OCI-LY1 (cell line): Measurements from ENCODE around the gene SHC1.

Source experiments
- H2AFZ ChIP-seq: fragments of 200-600 bp; sonication (generic), shearing (Covaris generic); 2 replicates; pipeline ENCODE4 v1.6.0; 2014; ENCODE audit warnings: antibody characterized with exemption, mild to moderate bottlenecking, low read length
- H3F3A ChIP-seq: fragments of 200-600 bp; sonication (generic), shearing (Covaris generic); 2 replicates; pipeline ENCODE4 v1.6.0; 2014; ENCODE audit warnings: mild to moderate bottlenecking, antibody characterized with exemption, low read length, moderate library complexity; ENCODE audit not compliant: insufficient read depth
- H3K27ac ChIP-seq: fragments of 200-600 bp; sonication (generic); 2 replicates; pipeline ENCODE4 v1.5.1; 2014; ENCODE audit warnings: low read length, mixed run types, mild to moderate bottlenecking, low read depth; ENCODE audit not compliant: poor library complexity, severe bottlenecking
- H3K27me3 ChIP-seq: fragments of 200-600 bp; sonication (generic); 2 replicates; pipeline ENCODE4 v1.6.0; 2014; ENCODE audit warnings: antibody characterized with exemption, mild to moderate bottlenecking, low read length, moderate library complexity; ENCODE audit not compliant: insufficient read depth
- H3K36me3 ChIP-seq: fragments of 200-600 bp; sonication (generic); 2 replicates; pipeline ENCODE4 v1.6.1; 2014; ENCODE audit warnings: mild to moderate bottlenecking, antibody characterized with exemption, low read length, moderate library complexity, mixed read lengths; ENCODE audit not compliant: insufficient read depth
- H3K4me1 ChIP-seq: fragments of 200-600 bp; sonication (generic); 2 replicates; pipeline ENCODE4 v1.5.1; 2014; ENCODE audit warnings: mild to moderate bottlenecking, low read length, moderate library complexity; ENCODE audit not compliant: insufficient read depth, severe bottlenecking
- H3K4me2 ChIP-seq: fragments of 200-600 bp; sonication (generic), shearing (Covaris generic); 2 replicates; pipeline ENCODE4 v1.6.1; 2014; ENCODE audit warnings: low read length
- H3K4me3 ChIP-seq: fragments of 200-600 bp; sonication (generic); 2 replicates; pipeline ENCODE4 v1.5.1; 2014; ENCODE audit warnings: low read length, low read depth, mild to moderate bottlenecking, mixed read lengths; ENCODE audit not compliant: poor library complexity, severe bottlenecking
- H3K79me2 ChIP-seq: fragments of 200-600 bp; shearing (Covaris generic); 2 replicates; pipeline ENCODE4 v1.6.1; 2016; ENCODE audit warnings: mixed run types, low read length, mixed read lengths; ENCODE audit not compliant: insufficient read depth
- H3K9ac ChIP-seq: fragments of 200-600 bp; sonication (generic), shearing (Covaris generic); 2 replicates; pipeline ENCODE4 v1.6.1; 2014; ENCODE audit warnings: mild to moderate bottlenecking, low read length, mixed read lengths
- H3K9me2 ChIP-seq: fragments of 200-600 bp; sonication (generic), shearing (Covaris generic); 2 replicates; pipeline ENCODE4 v1.6.1; 2014; ENCODE audit warnings: low read depth, mild to moderate bottlenecking, low read length, mixed read lengths
- H3K9me3 ChIP-seq: fragments of 200-600 bp; shearing (Covaris generic); 2 replicates; pipeline ENCODE4 v1.6.1; 2014; ENCODE audit warnings: low read length, mixed read lengths
- H4K20me1 ChIP-seq: fragments of 200-600 bp; sonication (generic), shearing (Covaris generic); 2 replicates; pipeline ENCODE4 v1.6.0; 2016; ENCODE audit warnings: mild to moderate bottlenecking, low read length; ENCODE audit not compliant: insufficient read depth
- EZH2 ChIP-seq: fragments of 200-600 bp; sonication (generic), shearing (Covaris generic); IDR thresholded peaks from 2 replicates; pipeline ENCODE4 v1.8.0; 2017; ENCODE audit warnings: borderline replicate concordance, mixed run types, mild to moderate bottlenecking, antibody characterized with exemption, low read length, moderate library complexity, mixed read lengths
- TF ChIP-seq, protein P1 (sequence below): fragments of 200-600 bp; sonication (generic), shearing (Covaris generic); IDR thresholded peaks from 2 replicates; pipeline ENCODE4 v1.5.1; 2017; ENCODE audit warnings: mild to moderate bottlenecking, antibody characterized with exemption, low read length, moderate library complexity, mixed read lengths

The SHC1 gene

GRCh38 chr1:154983776-154984466, 13.4 kb upstream of the SHC1 start:
- Histone ChIP-seq H2AFZ (no peak overlapping the region), H3K9me3 (no peaks in the 10 kb centered on the region), H3K36me3 (peaks cover 54% of the 10 kb centered on the region), H3K27me3 (no peaks in the 10 kb centered on the region), H3F3A (no peaks in the 10 kb centered on the region), H3K27ac (peak overlapping the region; percentile 59), H3K79me2 (peaks cover 15% of the 10 kb centered on the region), H3K9ac (peak overlapping the region; percentile 82), H3K4me3 (peak overlapping the region; percentile 80), H3K4me1 (peaks cover 23% of the 10 kb centered on the region), H4K20me1 (no peaks in the 10 kb centered on the region), H3K9me2 (no peaks in the 10 kb centered on the region), H3K4me2 (peak overlapping the region; percentile 100)
- TF ChIP-seq, protein P1, sequence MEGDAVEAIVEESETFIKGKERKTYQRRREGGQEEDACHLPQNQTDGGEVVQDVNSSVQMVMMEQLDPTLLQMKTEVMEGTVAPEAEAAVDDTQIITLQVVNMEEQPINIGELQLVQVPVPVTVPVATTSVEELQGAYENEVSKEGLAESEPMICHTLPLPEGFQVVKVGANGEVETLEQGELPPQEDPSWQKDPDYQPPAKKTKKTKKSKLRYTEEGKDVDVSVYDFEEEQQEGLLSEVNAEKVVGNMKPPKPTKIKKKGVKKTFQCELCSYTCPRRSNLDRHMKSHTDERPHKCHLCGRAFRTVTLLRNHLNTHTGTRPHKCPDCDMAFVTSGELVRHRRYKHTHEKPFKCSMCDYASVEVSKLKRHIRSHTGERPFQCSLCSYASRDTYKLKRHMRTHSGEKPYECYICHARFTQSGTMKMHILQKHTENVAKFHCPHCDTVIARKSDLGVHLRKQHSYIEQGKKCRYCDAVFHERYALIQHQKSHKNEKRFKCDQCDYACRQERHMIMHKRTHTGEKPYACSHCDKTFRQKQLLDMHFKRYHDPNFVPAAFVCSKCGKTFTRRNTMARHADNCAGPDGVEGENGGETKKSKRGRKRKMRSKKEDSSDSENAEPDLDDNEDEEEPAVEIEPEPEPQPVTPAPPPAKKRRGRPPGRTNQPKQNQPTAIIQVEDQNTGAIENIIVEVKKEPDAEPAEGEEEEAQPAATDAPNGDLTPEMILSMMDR = peak; percentile 32; the same call in 1 of the 2 replicates
- TF ChIP-seq EZH2 = no peak

- peak within 1 kb of the TSS; percentile 80 for H3K4me3 ChIP-seq
- H3K79me2 ChIP-seq = peaks cover 15% of the 10 kb centered on the region
- H3K9ac ChIP-seq = peak within 1 kb of the TSS; percentile 82
- peaks cover 51% of the 10 kb centered on the region for H3K36me3 ChIP-seq
- peak within 1 kb of the TSS; percentile 70 for H3K27ac ChIP-seq
- H3K4me1 ChIP-seq = peaks cover 23% of the 10 kb centered on the region
- H4K20me1 ChIP-seq = no peaks in the 10 kb centered on the region
- H3K9me3 ChIP-seq = no peaks in the 10 kb centered on the region
- no peaks in the 10 kb centered on the region for H3K9me2 ChIP-seq
- 0 out of 2 replicates have a peak, but pooled peaks cover 2% of the 10 kb centered on the region for H3F3A ChIP-seq
- H3K4me2 ChIP-seq = peak within 1 kb of the TSS; percentile 100
- no peak within 1 kb of the TSS for H2AFZ ChIP-seq
- H3K27me3 ChIP-seq = no peaks in the 10 kb centered on the region
- TF ChIP-seq EZH2 = no peak
- TF ChIP-seq, protein P1 = no peak
Measured at GRCh38 chr1:154982897-154983648, 12.5 kb upstream of the SHC1 start, which contains the start of gene FLAD1. Gene FLAD1 (plus strand): TSS chr1:154983344. CDS start chr1:154983695, 351 bp downstream.

- Histone ChIP-seq H2AFZ (no peak overlapping the region), H3K4me3 (peak overlapping the region; percentile 80), H3K4me1 (peaks cover 29% of the 10 kb centered on the region), H3K9me3 (no peaks in the 10 kb centered on the region), H3K9me2 (no peaks in the 10 kb centered on the region), H3K27me3 (no peaks in the 10 kb centered on the region), H3K79me2 (peaks cover 19% of the 10 kb centered on the region), H3K4me2 (peak overlapping the region; percentile 100), H4K20me1 (no peaks in the 10 kb centered on the region), H3K9ac (peak overlapping the region; percentile 76), H3F3A (0 out of 2 replicates have a peak, but pooled peaks cover 4% of the 10 kb centered on the region), H3K27ac (peak overlapping the region; percentile 70), H3K36me3 (peaks cover 51% of the 10 kb centered on the region)
- TF ChIP-seq, protein P1 = no peak
- TF ChIP-seq EZH2 = no peak
Measured at GRCh38 chr1:154982341-154982740, 11.8 kb upstream of the SHC1 start.
